HEK293 (cell line): ENCODE results near the gene TRAPPC4.

Experiments
- CTCF ChIA-PET: fragments of 350-600 bp; formaldehyde crosslinking; extraction: SDS; loops from one replicate; lab custom pipeline; 2021; ENCODE audit warnings: antibody characterized with exemption; lab: Yijun Ruan, JAX
- POLR2A ChIA-PET: fragments of 300-600 bp; formaldehyde crosslinking; extraction: SDS; loops from one replicate; lab custom pipeline; 2020; ENCODE audit warnings: antibody characterized with exemption, inconsistent platforms; lab: Yijun Ruan, JAX
- H3K27ac ChIP-seq: fragments of 200-500 bp; sonication (Bioruptor generic); 2 replicates; pipeline ENCODE4 v1.5.1; 2014; ENCODE audit warnings: low read depth, low read length, control low read depth, inconsistent platforms; ENCODE audit errors: extremely low read depth
- H3K36me3 ChIP-seq, 2 experiments: fragments of 200-500 bp in 1 of 2; sonication (Bioruptor generic) in 1 of 2; 1 replicate in 1 of 2; 2 replicates in 1 of 2; pipeline ENCODE4 v1.5.1; 2014 to 2017; ENCODE audit warnings: inconsistent platforms in 2 of 2, low read length in 2 of 2; ENCODE audit not compliant: control insufficient read depth in 2 of 2, insufficient read depth in 1 of 2
- H3K4me1 ChIP-seq: fragments of 200-500 bp; sonication (Bioruptor generic); 2 replicates; pipeline ENCODE4 v1.5.1; 2014; ENCODE audit warnings: mild to moderate bottlenecking, low read length, inconsistent platforms; ENCODE audit not compliant: control insufficient read depth, insufficient read depth
- H3K4me3 ChIP-seq: 2 replicates; pipeline ENCODE4 v1.5.1; 2011; ENCODE audit warnings: low read depth, mild to moderate bottlenecking, control low read depth, low read length, moderate library complexity
- H3K9me3 ChIP-seq: fragments of 200-500 bp; sonication (Bioruptor generic); 2 replicates; pipeline ENCODE4 v1.5.1; 2014; ENCODE audit warnings: low read depth, low read length, inconsistent platforms; ENCODE audit not compliant: control insufficient read depth, insufficient read depth
- OSR2 ChIP-seq: fragments of 450-650 bp; formaldehyde crosslinking; IDR thresholded peaks from 2 replicates; pipeline ENCODE4 v1.5.1; 2016; ENCODE audit warnings: missing biosample characterization, missing genetic modification characterization
- PATZ1 ChIP-seq: fragments of 450-650 bp; formaldehyde crosslinking; IDR thresholded peaks from 2 replicates; pipeline ENCODE4 v1.5.1; 2016; ENCODE audit warnings: missing biosample characterization, missing genetic modification characterization
- PRDM4 ChIP-seq: fragments of 450-650 bp; formaldehyde crosslinking; IDR thresholded peaks from 2 replicates; pipeline ENCODE4 v1.5.1; 2017; ENCODE audit warnings: missing biosample characterization, missing genetic modification characterization
- SP2 ChIP-seq: fragments of 450-650 bp; formaldehyde crosslinking; IDR thresholded peaks from 2 replicates; pipeline ENCODE4 v1.5.1; 2016; ENCODE audit warnings: missing biosample characterization, missing genetic modification characterization
- YY1 ChIP-seq: fragments of 450-650 bp; formaldehyde crosslinking; IDR thresholded peaks from 2 replicates; pipeline ENCODE4 v1.5.1; 2018; ENCODE audit warnings: missing biosample characterization, missing genetic modification characterization
- ZBTB1 ChIP-seq: fragments of 450-650 bp; formaldehyde crosslinking; IDR thresholded peaks from 2 replicates; pipeline ENCODE4 v1.5.1; 2016; ENCODE audit warnings: missing biosample characterization, missing genetic modification characterization
- ZNF132 ChIP-seq: fragments of 450-650 bp; formaldehyde crosslinking; IDR thresholded peaks from 2 replicates; pipeline ENCODE4 v1.5.1; 2017; ENCODE audit warnings: missing biosample characterization, missing genetic modification characterization, borderline replicate concordance
- ZNF16 ChIP-seq: fragments of 450-650 bp; formaldehyde crosslinking; IDR thresholded peaks from 2 replicates; pipeline ENCODE4 v1.5.1; 2016; ENCODE audit warnings: low read depth, missing biosample characterization, missing genetic modification characterization
- ZNF26 ChIP-seq: fragments of 450-650 bp; formaldehyde crosslinking; IDR thresholded peaks from 2 replicates; pipeline ENCODE4 v1.5.1; 2016; ENCODE audit warnings: missing biosample characterization, missing genetic modification characterization
- ZNF280D ChIP-seq: fragments of 450-650 bp; formaldehyde crosslinking; IDR thresholded peaks from 2 replicates; pipeline ENCODE4 v1.5.1; 2016; ENCODE audit warnings: missing biosample characterization, missing genetic modification characterization
- ZNF341 ChIP-seq: fragments of 450-650 bp; formaldehyde crosslinking; IDR thresholded peaks from 2 replicates; pipeline ENCODE4; 2016; ENCODE audit warnings: low read depth, missing biosample characterization, missing genetic modification characterization
- ZNF391 ChIP-seq: fragments of 450-650 bp; formaldehyde crosslinking; IDR thresholded peaks from 2 replicates; pipeline ENCODE4 v1.5.1; 2016; ENCODE audit warnings: low read depth, missing biosample characterization, missing genetic modification characterization, borderline replicate concordance
- ZNF488 ChIP-seq: fragments of 450-650 bp; formaldehyde crosslinking; IDR thresholded peaks from 2 replicates; pipeline ENCODE4 v1.5.1; 2016; ENCODE audit warnings: missing biosample characterization, missing genetic modification characterization
- ZNF596 ChIP-seq: fragments of 450-650 bp; IDR thresholded peaks from 2 replicates; pipeline ENCODE4 v1.5.0; 2018; ENCODE audit warnings: missing biosample characterization, mild to moderate bottlenecking, missing genetic modification characterization, moderate library complexity
- ZNF677 ChIP-seq: fragments of 450-650 bp; IDR thresholded peaks from 2 replicates; pipeline ENCODE4 v1.5.0; 2018; ENCODE audit warnings: missing biosample characterization, mild to moderate bottlenecking, missing genetic modification characterization, moderate library complexity

The TRAPPC4 gene

GRCh38 chr11:119061256-119061655, 42.7 kb downstream of the TRAPPC4 start (continued):
- no peak for TF ChIP-seq PATZ1
- TF ChIP-seq ZNF677 (tag by site-specific recombination) = no peak
- no peak for TF ChIP-seq SP2 (tag by site-specific recombination)
- TF ChIP-seq YY1 (tag by site-specific recombination) = no peak
- no peak for TF ChIP-seq ZNF341 (tag by site-specific recombination)
- TF ChIP-seq ZNF26 (tag by site-specific recombination) = no peak
- TF ChIP-seq ZBTB1 = no peak
- no peak for TF ChIP-seq ZNF16 (tag by site-specific recombination)
- no peak for TF ChIP-seq ZNF391 (tag by site-specific recombination)
- TF ChIP-seq ZNF132 (tag by site-specific recombination) = no peak
- no peak for TF ChIP-seq OSR2 (tag by site-specific recombination)

GRCh38 chr11:119062779-119063178, 44.2 kb downstream of the TRAPPC4 start:
- ChIA-PET CTCF (interaction anchor here (0.7 kb wide), 1 partner anchor 88 kb away, joined by 3 read pairs; no protein-coding TSS in a partner anchor), POLR2A (interaction anchor here (1.2 kb wide), 1 partner anchor 22 kb away, joined by 3 read pairs; the partner anchor contains the start of gene HMBS)
- TF ChIP-seq ZNF596 (tag by site-specific recombination) (no peak), ZNF488 (tag by site-specific recombination) (no peak), PRDM4 (tag by site-specific recombination) (no peak), ZNF280D (no peak)
- Histone ChIP-seq H3K36me3 (no peaks in the 10 kb centered on the region), H3K4me3 (no peak overlapping the region), H3K9me3 (no peaks in the 10 kb centered on the region), H3K27ac (no peak overlapping the region), H3K4me1 (no peaks in the 10 kb centered on the region)
